GM12872 (cell line): Measurements from ENCODE around the gene ARIH2.

ENCODE experiments used
- CTCF ChIP-seq: IDR thresholded peaks from 3 replicates; pipeline ENCODE4 v1.5.1; 2011; ENCODE audit warnings: low read depth, mild to moderate bottlenecking, low read length, moderate library complexity; ENCODE audit not compliant: insufficient read depth

ARIH2 gene

DNA sequence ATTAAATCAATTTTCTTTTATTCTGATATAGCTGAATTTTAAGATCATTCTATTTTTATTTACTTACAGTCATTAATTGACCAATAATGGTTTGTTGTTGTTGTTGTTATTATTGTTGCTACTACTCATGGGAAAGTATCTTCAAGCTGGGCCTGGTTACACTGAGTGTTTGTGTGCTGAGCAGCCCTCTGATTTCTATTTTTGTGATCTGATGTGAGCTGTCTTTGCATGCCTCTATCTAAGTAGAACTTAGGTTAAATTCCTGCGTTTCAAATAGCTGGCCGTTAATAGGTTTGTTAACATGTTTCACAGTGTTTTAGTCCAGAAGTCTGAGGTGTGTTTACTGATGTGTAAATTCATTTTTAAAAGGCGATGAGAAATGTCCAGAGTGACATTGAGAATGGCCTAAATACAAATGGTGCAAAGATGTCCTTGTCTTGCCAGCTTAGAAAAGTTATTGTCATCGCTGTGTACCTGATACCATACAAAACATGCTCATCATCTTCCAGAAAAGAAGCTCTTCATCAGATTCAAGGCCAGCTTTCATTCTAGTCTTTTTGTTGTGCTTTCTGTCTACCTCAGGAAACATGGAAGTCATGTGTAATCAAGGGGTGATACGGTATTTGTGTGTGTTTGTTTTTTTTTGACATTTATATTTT is 15.8 kb downstream of the ARIH2 start:
- TF ChIP-seq CTCF, result no peak

DNA sequence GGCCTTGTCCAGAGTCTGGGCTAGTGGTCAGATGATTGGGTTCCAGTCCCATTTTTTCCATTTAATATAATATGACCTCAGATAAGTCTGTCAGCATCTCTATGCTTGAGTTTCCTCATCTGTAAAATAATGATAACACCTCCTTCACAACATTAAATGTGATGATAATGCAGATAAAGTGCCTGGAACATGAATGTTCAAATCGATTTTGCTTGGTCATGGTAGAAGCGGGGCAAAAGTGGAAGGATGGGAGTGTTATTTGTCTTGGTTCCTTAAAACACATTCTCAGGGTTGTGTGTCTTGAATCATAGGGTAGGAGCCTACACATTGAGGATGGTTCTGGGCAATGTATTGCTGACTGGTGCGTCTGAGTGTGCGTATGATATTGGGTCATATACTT is 16.9 kb downstream of the ARIH2 start:
- TF ChIP-seq CTCF, result no peak

GRCh38 chr3:48938156-48938555 is 19.5 kb downstream of the ARIH2 start:
- no peak for TF ChIP-seq CTCF

DNA sequence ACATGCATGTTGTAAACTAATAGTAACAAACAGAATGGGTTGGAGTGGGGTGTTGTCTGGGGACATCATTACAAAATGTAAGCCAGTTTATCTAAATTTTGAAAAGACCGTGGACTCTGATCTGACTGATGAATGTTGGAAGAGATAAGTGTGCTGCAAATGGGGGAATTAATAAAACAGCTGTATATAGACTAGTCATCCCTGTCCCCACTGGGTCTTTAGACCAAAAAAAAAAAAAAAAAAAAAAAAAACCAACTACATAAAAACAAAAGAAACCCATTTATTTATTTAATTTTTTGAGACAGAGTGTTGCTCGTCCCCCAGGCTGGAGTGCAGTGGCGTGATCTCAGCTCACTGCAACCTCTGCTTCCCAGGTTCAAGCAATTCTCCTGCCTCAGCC is 20.0 kb downstream of the ARIH2 start:
- no peak for TF ChIP-seq CTCF

DNA sequence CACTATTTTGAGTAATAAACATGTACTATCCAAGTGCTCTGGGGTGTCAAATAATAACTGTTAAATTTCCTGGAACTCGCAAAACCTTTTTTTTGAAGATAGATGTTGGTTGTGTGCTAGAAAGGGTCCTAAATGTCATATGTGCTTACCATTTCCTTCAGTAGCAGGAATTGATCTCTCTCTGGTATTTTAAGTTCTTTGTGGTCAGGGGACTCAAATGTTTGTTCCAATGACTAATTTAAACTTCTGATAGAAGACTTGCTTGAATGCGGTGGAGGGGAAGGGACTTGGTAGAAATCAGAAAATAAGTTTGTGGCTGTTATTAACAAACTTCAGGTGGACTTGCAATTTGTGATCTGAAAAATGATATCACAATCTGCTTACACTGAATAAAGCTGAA is 26.8 kb downstream of the ARIH2 start:
- no peak for TF ChIP-seq CTCF

DNA sequence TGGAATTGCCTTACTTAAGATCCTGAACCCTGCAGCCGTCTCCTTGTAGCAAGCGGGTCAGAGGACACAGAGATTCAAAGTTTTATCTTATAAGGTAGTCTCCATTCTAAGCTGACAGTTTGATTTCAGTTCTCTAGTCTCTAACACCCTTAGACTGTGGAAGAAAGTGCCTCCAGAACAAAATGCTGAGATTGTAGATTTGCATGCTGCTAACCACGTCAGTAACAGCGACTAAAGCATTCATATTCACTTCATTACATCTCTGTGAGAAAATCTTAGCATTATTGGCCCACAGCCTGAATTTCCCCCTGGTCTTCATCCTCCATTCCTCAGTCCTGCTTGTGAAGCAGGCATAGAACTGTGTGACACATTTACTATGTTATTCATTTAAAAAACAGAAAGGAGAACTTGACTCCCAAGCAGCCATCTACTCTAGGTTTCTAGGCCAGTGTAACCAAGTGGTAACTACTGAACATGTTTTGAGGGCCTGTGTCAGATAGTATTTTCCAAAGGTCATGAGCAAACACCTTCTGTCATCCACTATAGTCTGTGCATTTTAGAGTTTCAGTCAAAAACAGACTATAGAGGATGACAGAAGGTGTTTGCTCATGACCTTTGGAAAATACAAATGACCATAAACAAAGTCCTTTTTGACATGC is 27.4 kb downstream of the ARIH2 start:
- TF ChIP-seq CTCF, result no peak

DNA sequence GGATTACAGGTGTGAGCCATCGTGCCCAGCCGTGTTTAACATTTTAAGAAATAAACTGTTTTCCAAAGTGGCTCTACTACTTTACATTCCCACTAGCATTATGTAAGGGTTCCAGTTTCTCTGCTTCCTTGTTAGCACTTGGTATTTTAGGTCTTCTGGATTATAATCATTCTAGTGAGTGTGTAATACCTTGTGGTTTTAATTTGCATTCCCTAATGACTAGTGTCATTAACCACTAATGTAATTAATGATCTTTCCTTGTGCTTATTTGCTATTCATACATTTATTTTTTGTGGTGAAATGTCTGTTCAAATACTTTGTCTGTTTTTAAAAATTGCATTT is 30.7 kb downstream of the ARIH2 start:
- TF ChIP-seq CTCF, result no peak
